H1 (cell line): ENCODE measurements around the gene STARD9.

Source experiments
- JUN ChIP-seq: IDR thresholded peaks from 2 replicates; pipeline ENCODE4 v1.6.1; 2011; ENCODE audit warnings: low read depth, mild to moderate bottlenecking, improper control_type of control experiment, low read length
- MAFK ChIP-seq: IDR thresholded peaks from 2 replicates; pipeline ENCODE4 v1.6.1; 2012; ENCODE audit warnings: low read depth, mild to moderate bottlenecking, improper control_type of control experiment, low read length
- POLR2AphosphoS5 ChIP-seq: IDR thresholded peaks from 2 replicates; pipeline ENCODE4 v1.6.1; 2011; ENCODE audit warnings: low read depth, low read length
- TF ChIP-seq, protein P1 (sequence below), 3 experiments: IDR thresholded peaks; 1 replicate in 2 of 3; 2 replicates in 1 of 3; pipeline versions ENCODE4 v1.5.1 to v1.6.1; 2011; ENCODE audit warnings: low read length in 3 of 3, mild to moderate bottlenecking in 3 of 3, inconsistent platforms in 2 of 3, low read depth in 1 of 3, moderate library complexity in 1 of 3; ENCODE audit not compliant: insufficient read depth in 1 of 3; ENCODE audit errors: control extremely low read depth in 1 of 3

DNA sequence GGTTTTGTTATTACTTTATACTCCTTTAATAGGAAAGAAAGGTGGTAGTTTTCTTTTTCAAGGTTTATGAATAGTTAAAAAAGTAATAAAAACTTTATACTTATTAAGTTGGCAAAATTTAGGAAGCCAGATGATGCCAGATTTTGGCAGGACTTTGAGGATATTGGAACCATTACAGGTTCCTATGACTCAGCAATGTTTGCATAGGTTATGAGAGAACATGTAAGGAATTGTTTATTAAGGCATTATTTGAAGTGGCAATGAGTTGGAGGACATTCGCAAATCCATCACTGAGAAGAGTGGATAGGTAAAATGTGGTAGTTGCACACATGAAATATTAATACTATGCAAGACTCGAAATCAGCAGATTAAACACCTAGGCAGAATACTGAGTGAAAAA, 131.7 kb downstream of the STARD9 start:
- TF ChIP-seq, protein P1, sequence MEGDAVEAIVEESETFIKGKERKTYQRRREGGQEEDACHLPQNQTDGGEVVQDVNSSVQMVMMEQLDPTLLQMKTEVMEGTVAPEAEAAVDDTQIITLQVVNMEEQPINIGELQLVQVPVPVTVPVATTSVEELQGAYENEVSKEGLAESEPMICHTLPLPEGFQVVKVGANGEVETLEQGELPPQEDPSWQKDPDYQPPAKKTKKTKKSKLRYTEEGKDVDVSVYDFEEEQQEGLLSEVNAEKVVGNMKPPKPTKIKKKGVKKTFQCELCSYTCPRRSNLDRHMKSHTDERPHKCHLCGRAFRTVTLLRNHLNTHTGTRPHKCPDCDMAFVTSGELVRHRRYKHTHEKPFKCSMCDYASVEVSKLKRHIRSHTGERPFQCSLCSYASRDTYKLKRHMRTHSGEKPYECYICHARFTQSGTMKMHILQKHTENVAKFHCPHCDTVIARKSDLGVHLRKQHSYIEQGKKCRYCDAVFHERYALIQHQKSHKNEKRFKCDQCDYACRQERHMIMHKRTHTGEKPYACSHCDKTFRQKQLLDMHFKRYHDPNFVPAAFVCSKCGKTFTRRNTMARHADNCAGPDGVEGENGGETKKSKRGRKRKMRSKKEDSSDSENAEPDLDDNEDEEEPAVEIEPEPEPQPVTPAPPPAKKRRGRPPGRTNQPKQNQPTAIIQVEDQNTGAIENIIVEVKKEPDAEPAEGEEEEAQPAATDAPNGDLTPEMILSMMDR (IDR thresholded peaks at IDR 0.05; ENCODE audit: control extremely low read depth in 1 of 3, insufficient read depth in 1 of 3, low read depth in 1 of 3, low read length in 3 of 3): no peak
- TF ChIP-seq JUN: no peak
- TF ChIP-seq POLR2AphosphoS5: no peak
- TF ChIP-seq MAFK: no peak
